K562 (cell line): Measurements from ENCODE around the gene LAP3. TPM values are rescaled to one million over a fixed set of nuclear protein-coding genes. Genes with fewer than 3 reads are reported as not detected.

ENCODE experiments used
- ATAC-seq: fragments of 200-7000 bp; cut with Tn5 transposase; 3 replicates; pipeline ENCODE4 v1.9.1; 2020; ENCODE audit warnings: moderate library complexity
- BruUV-seq: library from RNA; stranded (reverse); fragments of 400-500 nt; replicated peaks from 2 replicates; lab custom pipeline; 2021; lab: Mats Ljungman, UMichigan
- CTCF ChIA-PET: fragments of 300-600 bp; formaldehyde crosslinking; extraction: SDS; loops from one replicate; lab custom pipeline; 2021; ENCODE audit warnings: low intra/inter-chr PET ratio; lab: Yijun Ruan, JAX
- POLR2A ChIA-PET: fragments of 300-600, 350-650 bp; sonication (Branson Sonifier 250); formaldehyde crosslinking; extraction: SDS; loops from one replicate; lab custom pipeline; 2021; ENCODE audit warnings: antibody characterized with exemption, inconsistent platforms; lab: Yijun Ruan, JAX
- DNase-seq, 4 experiments: peaks; one replicate each; pipeline versions ENCODE4 v3.0.0 to v3.0.0-alpha.2; 2011 to 2018; ENCODE audit warnings: low spot score in 3 of 4, mixed read lengths in 3 of 4; ENCODE audit errors: extremely low read depth in 1 of 4
- FAIRE-seq: peaks from 2 replicates; lab custom pipeline; 2011; peaks lifted over from hg19 to GRCh38; lab: Jason Lieb, UNC
- H2AFZ ChIP-seq: 2 replicates; pipeline ENCODE4 v1.6.0; 2011; ENCODE audit warnings: low read depth, low read length, control low read depth, inconsistent platforms
- H3K27ac ChIP-seq: fragments of 200-600 bp; 3 replicates; pipeline ENCODE4 v1.8.0; 2011; ENCODE audit warnings: low read depth, mild to moderate bottlenecking, control low read depth, inconsistent platforms, low read length, moderate library complexity, mixed read lengths; ENCODE audit errors: extremely low read depth
- H3K27me3 ChIP-seq, 2 experiments: fragments of 300-600 bp in 1 of 2; 2 replicates in 1 of 2; 3 replicates in 1 of 2; pipeline versions ENCODE4 v1.6.0 to v1.8.0; 2011; ENCODE audit warnings: inconsistent platforms in 2 of 2, low read length in 2 of 2, mild to moderate bottlenecking in 1 of 2, mixed read lengths in 1 of 2, moderate library complexity in 1 of 2; ENCODE audit not compliant: control insufficient read depth in 2 of 2, insufficient read depth in 2 of 2
- H3K36me3 ChIP-seq: fragments of 300-600 bp; 3 replicates; pipeline ENCODE4 v1.8.0; 2011; ENCODE audit warnings: mild to moderate bottlenecking, low read length, inconsistent platforms; ENCODE audit not compliant: control insufficient read depth, insufficient read depth
- H3K4me1 ChIP-seq, 2 experiments: fragments of 200-600 bp in 1 of 2; replicated peaks in 1 of 2; 2 replicates in 1 of 2; 3 replicates in 1 of 2; pipeline versions ENCODE4 v1.5.1 to v1.8.0; 2011; ENCODE audit warnings: inconsistent platforms in 2 of 2, low read length in 2 of 2, mild to moderate bottlenecking in 1 of 2, mixed read lengths in 1 of 2, moderate library complexity in 1 of 2; ENCODE audit not compliant: control insufficient read depth in 2 of 2, insufficient read depth in 2 of 2
- H3K4me2 ChIP-seq: 2 replicates; pipeline ENCODE4 v1.6.1; 2011; ENCODE audit warnings: low read length, control low read depth, inconsistent platforms, mixed read lengths; ENCODE audit not compliant: insufficient read depth
- H3K4me3 ChIP-seq: fragments of 200-600 bp; sonication (generic), shearing (Covaris generic); 2 replicates; pipeline ENCODE4 v1.5.1; 2016; ENCODE audit warnings: control low read depth, inconsistent platforms
- H3K79me2 ChIP-seq: fragments of 200-600 bp; 3 replicates; pipeline ENCODE4 v1.8.0; 2011; ENCODE audit warnings: low read length, inconsistent platforms; ENCODE audit not compliant: control insufficient read depth, insufficient read depth
- H3K9ac ChIP-seq, 2 experiments: 2 replicates each; pipeline versions ENCODE4 v1.6.0 to v1.6.1; 2011; ENCODE audit warnings: low read depth in 2 of 2, low read length in 2 of 2, control low read depth in 1 of 2, inconsistent platforms in 1 of 2, mild to moderate bottlenecking in 1 of 2, mixed read lengths in 1 of 2; ENCODE audit not compliant: insufficient read depth in 1 of 2
- H3K9me1 ChIP-seq: one replicate; pipeline ENCODE4 v1.6.0; 2011; ENCODE audit warnings: inconsistent platforms, mild to moderate bottlenecking, low read length, moderate library complexity; ENCODE audit not compliant: control insufficient read depth, insufficient read depth
- H3K9me3 ChIP-seq: replicated peaks from 2 replicates; pipeline ENCODE4 v1.5.1; 2011; ENCODE audit warnings: low read depth, low read length, inconsistent platforms; ENCODE audit not compliant: control insufficient read depth, insufficient read depth
- H4K20me1 ChIP-seq: replicated peaks from 2 replicates; pipeline ENCODE4 v1.6.1; 2011; ENCODE audit warnings: low read length, inconsistent platforms, mixed read lengths; ENCODE audit not compliant: control insufficient read depth, insufficient read depth
- ADNP ChIP-seq: fragments of 200-800 bp; sonication (Bioruptor generic); IDR thresholded peaks from 2 replicates; pipeline ENCODE4 v1.6.1; 2016; ENCODE audit warnings: missing genetic modification characterization, missing compliant biosample characterization
- CBFA2T3 ChIP-seq: fragments of 450-650 bp; IDR thresholded peaks from 2 replicates; pipeline ENCODE4 v1.6.1; 2017
- ERF ChIP-seq: fragments of 450-650 bp; formaldehyde crosslinking; IDR thresholded peaks from 2 replicates; pipeline ENCODE4 v1.4.0; 2020; ENCODE audit warnings: mild to moderate bottlenecking, mixed read lengths
- GABPB2 ChIP-seq: fragments of 250-450 bp; sonication (Bioruptor Pico); conservative IDR thresholded peaks from 2 replicates; pipeline ENCODE4 v1.5.1; 2021; ENCODE audit warnings: mild to moderate bottlenecking
- HMG20A ChIP-seq: fragments of 450-650 bp; formaldehyde crosslinking; conservative IDR thresholded peaks from 2 replicates; pipeline ENCODE4 v1.4.0; 2020; ENCODE audit warnings: mild to moderate bottlenecking, mixed read lengths
- IFI16 ChIP-seq: fragments of 250-450 bp; sonication (Bioruptor Pico); IDR thresholded peaks from 2 replicates; pipeline ENCODE4 v2.1.2; 2022; ENCODE audit warnings: mild to moderate bottlenecking, inconsistent platforms
- LARP7 ChIP-seq: fragments of 450-650 bp; IDR thresholded peaks from 2 replicates; pipeline ENCODE4 v1.6.1; 2016
- MYNN ChIP-seq, 2 experiments: sonication (generic); formaldehyde crosslinking in 1 of 2; IDR thresholded peaks; 2 replicates each; pipeline versions ENCODE4 v1.5.0 to v1.6.1; 2016 to 2020; ENCODE audit warnings: antibody characterized with exemption in 1 of 2, missing genetic modification reagents in 1 of 2
- PHF20 ChIP-seq: fragments of 450-650 bp; IDR thresholded peaks from 2 replicates; pipeline ENCODE4 v1.6.1; 2018; ENCODE audit not compliant: partially characterized antibody
- POLR2H ChIP-seq: IDR thresholded peaks from 2 replicates; pipeline ENCODE4 v1.6.1; 2016; ENCODE audit warnings: missing genetic modification characterization, low read depth, mild to moderate bottlenecking, control low read depth, missing compliant biosample characterization, moderate library complexity
- POLR3G ChIP-seq: IDR thresholded peaks from 2 replicates; pipeline ENCODE4 v1.6.1; 2011; ENCODE audit not compliant: insufficient read length, insufficient replicate concordance; ENCODE audit errors: extremely low read depth
- SAP30 ChIP-seq: fragments of 200-600 bp; sonication (generic); IDR thresholded peaks from 2 replicates; pipeline ENCODE4 v1.6.1; 2012; ENCODE audit warnings: borderline replicate concordance, low read depth, mild to moderate bottlenecking, moderate library complexity, low read length, control low read depth, inconsistent platforms; ENCODE audit not compliant: insufficient read depth, poor library complexity, severe bottlenecking
- ZNF212 ChIP-seq: fragments of 450-650 bp; formaldehyde crosslinking; IDR thresholded peaks from 2 replicates; pipeline ENCODE4 v1.4.0; 2020; ENCODE audit warnings: mild to moderate bottlenecking
- ZNF3 ChIP-seq: fragments of 250-450 bp; sonication (Bioruptor Pico); IDR thresholded peaks from 2 replicates; pipeline ENCODE4 v1.5.0; 2021; ENCODE audit warnings: mild to moderate bottlenecking, moderate library complexity
- ZNF431 ChIP-seq: sonication (generic); formaldehyde crosslinking; IDR thresholded peaks from 2 replicates; pipeline ENCODE4 v1.8.0; 2022; ENCODE audit warnings: mild to moderate bottlenecking, missing genetic modification reagents
- ZNF668 ChIP-seq: fragments of 250-450 bp; sonication (Bioruptor Pico); IDR thresholded peaks from 2 replicates; pipeline ENCODE4 v1.8.0; 2022; ENCODE audit warnings: mild to moderate bottlenecking, inconsistent platforms
- ZNF707 ChIP-seq: fragments of 250-450 bp; sonication (Bioruptor Pico); conservative IDR thresholded peaks from 2 replicates; pipeline ENCODE4 v1.8.0; 2022; ENCODE audit warnings: inconsistent platforms, mild to moderate bottlenecking, moderate library complexity
- WGBS: fragments of 100-300 bp; shearing (Covaris generic); methylation state at CpG from one replicate; pipeline ENCODE4 v1.1.6; 2016; ENCODE audit warnings: low coverage, mixed read lengths; ENCODE audit not compliant: insufficient coverage; ENCODE audit errors: missing lambda C conversion rate; 5-methylcytosine and 5-hydroxymethylcytosine counted together
- in situ Hi-C: fragments of 300-500 bp; cut with MboI; formaldehyde crosslinking; loops from 4 replicates; pipeline ENCODE4 v1.15.0; 2018; ENCODE audit warnings: inconsistent platforms, mixed read lengths
- intact Hi-C: fragments of 100-400 bp; cut with micrococcal nuclease; formaldehyde crosslinking; loops from 2 replicates; pipeline ENCODE4 v1.14.2; 2022
- polyA plus RNA-seq, 8 experiments: library from polyadenylated mRNA; depleted of rRNA in 4 of 8; stranded (reverse) in 5 of 8; unstranded in 3 of 8; fragments of >200 nt; fragmentation: Nextera tagmentation in 2 of 8; fragmentation: Illumina TruSeq in 1 of 8; extraction: Ambion mirVana in 2 of 8; extraction: Trizol in 1 of 8; gene quantifications; 2 replicates each; pipeline versions ENCODE4 v1.2.1 to v1.2.3, GENCODE V29; 2011 to 2014; ENCODE audit warnings: inconsistent platforms in 1 of 8, missing spikeins in 1 of 8
- total RNA-seq, 7 experiments: library from RNA; depleted of rRNA in 6 of 7; stranded (reverse); fragments of >200 nt in 6 of 7; fragmentation: Illumina TruSeq in 2 of 7; extraction: Trizol in 2 of 7; gene quantifications; 2 replicates each; pipeline versions ENCODE4 v1.2.1 to v1.2.3, GENCODE V29; 2011 to 2021; ENCODE audit warnings: low replicate concordance in 1 of 7
- TF ChIP-seq, protein P1 (sequence below): fragments of 450-650 bp; formaldehyde crosslinking; IDR thresholded peaks from 2 replicates; pipeline ENCODE4 v1.4.0; 2020; ENCODE audit warnings: mild to moderate bottlenecking
- TF ChIP-seq, protein P2 (sequence below): fragments of 250-450 bp; sonication (Bioruptor Pico); IDR thresholded peaks from 2 replicates; pipeline ENCODE4 v1.4.0; 2020; ENCODE audit warnings: mild to moderate bottlenecking, moderate library complexity

Gene LAP3
- total and polyA plus RNA-seq, 9 of the 15 experiments (the other 6 are each of a cell fraction or from before 2014, with no cell fraction given): 82.3 to 170 (median 107) TPM

DNA sequence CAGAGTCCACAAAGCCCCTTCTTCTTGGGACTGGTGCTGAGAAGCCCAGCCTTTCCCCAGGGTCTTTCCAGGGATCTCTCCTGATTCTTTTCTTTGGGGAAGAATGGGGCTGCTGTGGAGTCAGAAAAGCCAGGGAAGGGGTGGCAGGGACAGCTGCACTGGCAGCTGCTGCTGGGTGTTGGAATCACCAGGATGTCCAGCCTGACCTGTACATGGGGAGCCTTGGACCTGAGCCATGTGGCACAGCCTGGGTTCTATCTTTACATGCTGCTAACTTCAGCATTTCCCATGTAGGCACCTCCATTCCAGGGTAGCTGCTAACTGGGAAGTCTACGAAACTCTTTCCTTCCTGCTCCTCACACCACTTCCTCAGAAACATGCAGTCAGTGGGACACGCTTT is 73.4 kb downstream of the LAP3 start:
- H3K79me2 ChIP-seq: no peaks in the 10 kb centered on the region
- in situ Hi-C loops: loop anchor here (25.0 kb wide), 1 partner anchor 937 kb away; no protein-coding TSS in a partner anchor
- peaks cover 0 to 9% of the 10 kb centered on the region in 2 experiments; a peak in 2 of 5 replicates for H3K4me1 ChIP-seq
- no peak overlapping the region for H2AFZ ChIP-seq
- FAIRE-seq: no peak
- no peak overlapping the region for H3K4me2 ChIP-seq
- no peak overlapping the region for H3K9ac ChIP-seq
- H3K9me3 ChIP-seq: no peaks in the 10 kb centered on the region
- CTCF ChIA-PET: no interaction called here
- intact Hi-C loops: no loop called here
- peaks cover 3 to 20% of the 10 kb centered on the region in 2 experiments; a peak in 4 of 5 replicates for H3K27me3 ChIP-seq
- H3K4me3 ChIP-seq: no peak overlapping the region
- ATAC-seq: no peak
- H3K36me3 ChIP-seq: no peaks in the 10 kb centered on the region
- no peak overlapping the region for H3K27ac ChIP-seq
- BruUV-seq: no TSS peak
- H3K9me1 ChIP-seq: no peaks in the 10 kb centered on the region
- TF ChIP-seq ADNP (tag) (no peak), ERF (CRISPR knock-in tag) (no peak), LARP7 (no peak), POLR3G (no peak), PHF20 (no peak), ZNF668 (no peak), GABPB2 (CRISPR knock-in tag) (no peak), ZNF707 (no peak), ZNF3 (CRISPR knock-in tag) (no peak), ZNF212 (CRISPR knock-in tag) (no peak), IFI16 (CRISPR knock-in tag) (no peak), SAP30 (no peak), MYNN (IDR thresholded peaks at IDR 0.05) (no peak), MYNN (CRISPR knock-in tag; IDR thresholded peaks at IDR 0.05) (no peak), ZNF431 (CRISPR knock-in tag) (no peak), HMG20A (CRISPR knock-in tag) (no peak), POLR2H (tag) (no peak), CBFA2T3 (no peak)
- TF ChIP-seq, protein P1, sequence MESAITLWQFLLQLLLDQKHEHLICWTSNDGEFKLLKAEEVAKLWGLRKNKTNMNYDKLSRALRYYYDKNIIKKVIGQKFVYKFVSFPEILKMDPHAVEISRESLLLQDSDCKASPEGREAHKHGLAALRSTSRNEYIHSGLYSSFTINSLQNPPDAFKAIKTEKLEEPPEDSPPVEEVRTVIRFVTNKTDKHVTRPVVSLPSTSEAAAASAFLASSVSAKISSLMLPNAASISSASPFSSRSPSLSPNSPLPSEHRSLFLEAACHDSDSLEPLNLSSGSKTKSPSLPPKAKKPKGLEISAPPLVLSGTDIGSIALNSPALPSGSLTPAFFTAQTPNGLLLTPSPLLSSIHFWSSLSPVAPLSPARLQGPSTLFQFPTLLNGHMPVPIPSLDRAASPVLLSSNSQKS (CRISPR knock-in tag): no peak
- TF ChIP-seq, protein P2, sequence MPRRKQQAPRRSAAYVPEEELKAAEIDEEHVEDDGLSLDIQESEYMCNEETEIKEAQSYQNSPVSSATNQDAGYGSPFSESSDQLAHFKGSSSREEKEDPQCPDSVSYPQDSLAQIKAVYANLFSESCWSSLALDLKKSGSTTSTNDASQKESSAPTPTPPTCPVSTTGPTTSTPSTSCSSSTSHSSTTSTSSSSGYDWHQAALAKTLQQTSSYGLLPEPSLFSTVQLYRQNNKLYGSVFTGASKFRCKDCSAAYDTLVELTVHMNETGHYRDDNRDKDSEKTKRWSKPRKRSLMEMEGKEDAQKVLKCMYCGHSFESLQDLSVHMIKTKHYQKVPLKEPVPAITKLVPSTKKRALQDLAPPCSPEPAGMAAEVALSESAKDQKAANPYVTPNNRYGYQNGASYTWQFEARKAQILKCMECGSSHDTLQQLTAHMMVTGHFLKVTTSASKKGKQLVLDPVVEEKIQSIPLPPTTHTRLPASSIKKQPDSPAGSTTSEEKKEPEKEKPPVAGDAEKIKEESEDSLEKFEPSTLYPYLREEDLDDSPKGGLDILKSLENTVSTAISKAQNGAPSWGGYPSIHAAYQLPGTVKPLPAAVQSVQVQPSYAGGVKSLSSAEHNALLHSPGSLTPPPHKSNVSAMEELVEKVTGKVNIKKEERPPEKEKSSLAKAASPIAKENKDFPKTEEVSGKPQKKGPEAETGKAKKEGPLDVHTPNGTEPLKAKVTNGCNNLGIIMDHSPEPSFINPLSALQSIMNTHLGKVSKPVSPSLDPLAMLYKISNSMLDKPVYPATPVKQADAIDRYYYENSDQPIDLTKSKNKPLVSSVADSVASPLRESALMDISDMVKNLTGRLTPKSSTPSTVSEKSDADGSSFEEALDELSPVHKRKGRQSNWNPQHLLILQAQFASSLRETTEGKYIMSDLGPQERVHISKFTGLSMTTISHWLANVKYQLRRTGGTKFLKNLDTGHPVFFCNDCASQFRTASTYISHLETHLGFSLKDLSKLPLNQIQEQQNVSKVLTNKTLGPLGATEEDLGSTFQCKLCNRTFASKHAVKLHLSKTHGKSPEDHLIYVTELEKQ (CRISPR knock-in tag): no peak
- TF ChIP-seq, all 486 proteins: peak for 0
- POLR2A ChIA-PET: no interaction called here
- 0% methylated on average over 2 of the region's 2 CpGs for WGBS
- H4K20me1 ChIP-seq: no peaks in the 10 kb centered on the region; the same call in 1 of the 2 replicates
- no peak for DNase-seq
